HG02571 (cell line): ENCODE results near the gene ZNF263.
"Not testable (repeated sequence)": the region's sequence is repeated elsewhere in the genome, so short reads cannot be mapped to it uniquely, and the experiment has no call there.

Source experiments
- ATAC-seq: cut with Tn5 transposase; IDR thresholded peaks from one replicate; pipeline ENCODE4 v1.9.1; 2021; ENCODE audit warnings: mild to moderate bottlenecking, moderate library complexity; ENCODE audit not compliant: unreplicated experiment

The ZNF263 gene

GRCh38 chr16:3266873-3267537 lies 16.3 kb upstream of the ZNF263 start:
- no peak for ATAC-seq

- no peak for ATAC-seq
Measured at GRCh38 chr16:3268294-3268693, 15.0 kb upstream of the ZNF263 start.

GRCh38 chr16:3270718-3271117 lies 12.6 kb upstream of the ZNF263 start:
- ATAC-seq = not testable (repeated sequence)

GRCh38 chr16:3271281-3271680 lies 12.0 kb upstream of the ZNF263 start:
- not testable (repeated sequence) for ATAC-seq

GRCh38 chr16:3274490-3274889 lies 8.8 kb upstream of the ZNF263 start:
- no peak for ATAC-seq

- ATAC-seq = no peak
Measured at GRCh38 chr16:3274947-3275346, 8.3 kb upstream of the ZNF263 start.

GRCh38 chr16:3276679-3277078 lies 6.6 kb upstream of the ZNF263 start:
- ATAC-seq = no peak

- ATAC-seq = no peak
Measured at GRCh38 chr16:3281222-3281820, 2.0 kb upstream of the ZNF263 start.

GRCh38 chr16:3282103-3282729 lies 1.1 kb upstream of the ZNF263 start:
- ATAC-seq = peak; percentile 24

GRCh38 chr16:3283543-3284447 lies 504 bp downstream of the ZNF263 start:
- ATAC-seq = no peak

- no peak for ATAC-seq
Measured at GRCh38 chr16:3285131-3285530, 1.8 kb downstream of the ZNF263 start.

- ATAC-seq = no peak
Measured at GRCh38 chr16:3289998-3290673, 6.8 kb downstream of the ZNF263 start.

GRCh38 chr16:3292604-3293003 lies 9.3 kb downstream of the ZNF263 start:
- ATAC-seq = no peak

- ATAC-seq = no peak
Measured at GRCh38 chr16:3295209-3295608, 11.9 kb downstream of the ZNF263 start.

GRCh38 chr16:3295783-3296182 lies 12.5 kb downstream of the ZNF263 start:
- ATAC-seq = no peak

GRCh38 chr16:3304370-3304769 lies 21.1 kb downstream of the ZNF263 start:
- ATAC-seq = no peak

- ATAC-seq = peak; percentile 91
Measured at GRCh38 chr16:3305109-3306068, 22.1 kb downstream of the ZNF263 start, which contains the start of the genes TIGD7 and ZNF75A. TSS of gene TIGD7 (minus strand) at chr16:3305430. CDS start at chr16:3300614, 4,816 bp downstream. TSS of gene ZNF75A (plus strand) at chr16:3305497. CDS start at chr16:3308429, 2,932 bp downstream.

GRCh38 chr16:3306078-3306477 lies 22.8 kb downstream of the ZNF263 start:
- ATAC-seq = no peak

GRCh38 chr16:3311496-3311895 lies 28.2 kb downstream of the ZNF263 start:
- ATAC-seq = no peak
